Coronary artery (tissue), 2 donors: ENCODE measurements around the gene OR52B6.

ENCODE experiments used
- DNase-seq: peaks from one replicate; pipeline ENCODE4 v3.0.0-alpha.2; 2017; ENCODE audit warnings: low spot score
- H3K27ac ChIP-seq, 2 donors: fragments of 200-600 bp; sonication (generic); one replicate each; pipeline ENCODE4 v1.5.1; 2016 to 2019
- H3K4me3 ChIP-seq: fragments of 200-600 bp; sonication (generic); 2 replicates; pipeline ENCODE4 v1.5.1; 2016; ENCODE audit warnings: mild to moderate bottlenecking, moderate library complexity
- TF ChIP-seq, protein P1 (sequence below): fragments of 200-600 bp; sonication (generic); IDR thresholded peaks from one replicate; pipeline ENCODE4 v1.5.1; 2019; ENCODE audit warnings: antibody characterized with exemption

OR52B6 gene

DNA sequence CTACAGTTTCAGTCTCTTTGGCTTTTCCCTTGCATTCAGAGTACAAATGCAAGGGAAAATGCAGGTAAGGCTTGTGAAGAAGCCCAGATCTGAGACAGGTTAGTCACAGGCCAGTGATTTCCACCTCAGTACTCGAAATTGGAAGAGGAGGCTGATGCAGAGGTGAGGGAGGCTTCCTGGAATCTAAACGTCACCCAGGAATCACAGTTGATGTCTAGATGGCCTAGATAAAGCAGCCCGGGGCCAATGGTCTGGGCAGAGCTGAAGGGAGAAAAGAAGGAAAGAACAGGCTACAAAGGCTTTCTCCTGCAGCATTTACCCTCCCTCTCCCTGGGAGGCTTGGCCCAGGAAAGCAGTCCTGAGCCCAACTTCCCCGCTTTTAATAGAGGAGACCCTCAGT, 24.2 kb downstream of the OR52B6 start:
- H3K4me3 ChIP-seq, result no peak overlapping the region
- TF ChIP-seq, protein P1, sequence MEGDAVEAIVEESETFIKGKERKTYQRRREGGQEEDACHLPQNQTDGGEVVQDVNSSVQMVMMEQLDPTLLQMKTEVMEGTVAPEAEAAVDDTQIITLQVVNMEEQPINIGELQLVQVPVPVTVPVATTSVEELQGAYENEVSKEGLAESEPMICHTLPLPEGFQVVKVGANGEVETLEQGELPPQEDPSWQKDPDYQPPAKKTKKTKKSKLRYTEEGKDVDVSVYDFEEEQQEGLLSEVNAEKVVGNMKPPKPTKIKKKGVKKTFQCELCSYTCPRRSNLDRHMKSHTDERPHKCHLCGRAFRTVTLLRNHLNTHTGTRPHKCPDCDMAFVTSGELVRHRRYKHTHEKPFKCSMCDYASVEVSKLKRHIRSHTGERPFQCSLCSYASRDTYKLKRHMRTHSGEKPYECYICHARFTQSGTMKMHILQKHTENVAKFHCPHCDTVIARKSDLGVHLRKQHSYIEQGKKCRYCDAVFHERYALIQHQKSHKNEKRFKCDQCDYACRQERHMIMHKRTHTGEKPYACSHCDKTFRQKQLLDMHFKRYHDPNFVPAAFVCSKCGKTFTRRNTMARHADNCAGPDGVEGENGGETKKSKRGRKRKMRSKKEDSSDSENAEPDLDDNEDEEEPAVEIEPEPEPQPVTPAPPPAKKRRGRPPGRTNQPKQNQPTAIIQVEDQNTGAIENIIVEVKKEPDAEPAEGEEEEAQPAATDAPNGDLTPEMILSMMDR, result no peak
- no peak for DNase-seq
- H3K27ac ChIP-seq, result no peak overlapping the region

DNA sequence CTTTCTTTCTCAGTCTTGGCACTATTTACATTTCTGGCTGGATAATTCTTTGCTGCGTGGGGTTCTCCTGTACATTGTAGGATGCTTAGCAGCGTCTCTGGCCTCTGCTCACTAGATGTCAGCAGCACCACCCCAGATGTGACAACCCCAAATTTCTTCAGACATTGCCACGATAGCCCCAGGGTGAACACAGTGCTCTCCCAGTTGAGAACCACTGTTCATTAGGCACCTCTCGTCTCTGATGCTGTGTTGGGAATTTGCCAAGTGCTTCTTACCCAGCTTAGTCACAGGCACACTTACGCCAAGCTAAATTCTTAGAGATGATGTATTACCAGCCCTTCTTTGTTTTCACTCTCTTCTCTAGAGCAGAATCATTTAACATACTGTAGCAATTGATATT, 25.2 kb downstream of the OR52B6 start:
- no peak overlapping the region for H3K27ac ChIP-seq
- H3K4me3 ChIP-seq, result no peak overlapping the region
- TF ChIP-seq, protein P1, result no peak
- DNase-seq, result no peak

DNA sequence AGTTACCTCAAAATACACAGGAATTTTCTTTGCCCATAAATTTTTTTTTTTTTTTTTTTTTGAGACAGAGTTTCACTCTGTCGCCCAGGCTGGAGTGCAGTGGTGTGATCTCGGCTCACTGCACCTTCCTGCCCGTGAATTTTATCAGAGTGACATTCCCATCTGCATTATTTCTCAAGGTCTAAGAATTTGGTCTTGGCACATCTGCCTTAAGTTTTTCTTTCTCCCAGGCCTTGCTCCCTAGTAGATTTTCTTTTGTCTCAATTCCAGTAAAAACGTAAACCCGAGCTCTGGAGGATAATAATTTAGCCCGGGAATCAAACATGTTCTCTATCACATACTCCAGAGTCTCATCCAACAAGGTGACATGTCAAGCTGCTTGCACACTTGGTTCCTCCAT, 28.1 kb downstream of the OR52B6 start:
- Histone ChIP-seq H3K27ac (no peak overlapping the region), H3K4me3 (no peak overlapping the region)
- no peak for DNase-seq
- TF ChIP-seq, protein P1, result no peak

DNA sequence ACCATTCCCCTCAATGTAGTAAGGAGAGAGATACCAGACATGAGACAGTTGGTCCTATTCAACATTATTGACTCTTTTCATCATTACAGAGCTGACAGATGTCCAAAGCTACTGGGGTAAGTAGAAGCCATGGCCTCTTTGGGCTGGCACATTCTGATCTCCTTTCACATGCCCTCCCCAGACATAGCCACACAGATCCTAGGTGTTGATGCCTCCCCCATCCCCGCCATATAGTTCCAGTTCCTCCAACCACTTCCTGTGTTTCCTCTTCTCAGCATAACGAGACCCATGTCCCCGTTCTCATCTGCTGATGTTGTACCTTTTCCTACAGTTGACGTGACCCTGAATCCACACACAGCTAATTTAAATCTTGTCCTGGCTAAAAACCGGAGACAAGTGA, 29.8 kb downstream of the OR52B6 start:
- no peak overlapping the region for H3K4me3 ChIP-seq
- TF ChIP-seq, protein P1, result no peak
- no peak overlapping the region for H3K27ac ChIP-seq
- DNase-seq, result no peak

DNA sequence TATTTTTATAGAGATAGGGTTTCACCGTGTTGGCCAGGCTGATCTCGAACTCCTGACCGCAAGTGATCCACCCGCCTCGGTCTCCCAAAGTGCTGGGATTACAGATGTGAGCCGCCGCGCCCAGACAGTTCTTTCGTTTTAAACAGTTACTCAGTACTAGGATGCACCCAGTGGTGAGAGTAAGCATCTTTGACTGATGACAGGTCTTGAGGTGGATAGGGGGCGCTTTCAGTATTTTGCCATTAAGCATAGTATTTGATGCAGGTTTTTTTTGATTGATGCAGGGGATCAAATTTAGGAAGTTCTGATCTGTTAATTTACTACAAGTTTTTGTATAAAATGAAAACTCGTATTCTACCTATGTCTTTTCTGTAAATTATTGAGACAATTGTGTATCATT, 30.9 kb downstream of the OR52B6 start:
- TF ChIP-seq, protein P1, result no peak
- Histone ChIP-seq H3K27ac (no peak overlapping the region), H3K4me3 (no peak overlapping the region)
- DNase-seq, result no peak

DNA sequence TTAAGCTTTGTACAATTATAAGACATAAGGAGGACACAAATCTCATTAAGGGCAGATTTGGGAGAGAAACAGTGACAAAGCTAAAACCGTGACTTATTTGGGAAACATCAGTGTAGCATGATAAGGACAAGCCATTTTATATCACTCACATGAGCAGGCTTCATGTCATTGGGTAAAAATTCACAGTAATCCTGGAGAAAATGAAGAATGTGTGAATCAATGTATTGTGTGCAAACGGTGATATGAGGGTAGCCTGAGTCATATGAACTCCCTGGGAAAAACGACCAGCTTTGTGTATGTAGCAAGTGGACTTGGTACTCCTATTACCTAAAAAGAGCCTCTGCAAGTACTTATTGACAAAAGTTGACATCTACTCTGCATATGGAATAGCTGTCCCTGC, 38.1 kb downstream of the OR52B6 start:
- H3K4me3 ChIP-seq, result no peak overlapping the region
- no peak overlapping the region for H3K27ac ChIP-seq
- TF ChIP-seq, protein P1, result no peak
- no peak for DNase-seq

DNA sequence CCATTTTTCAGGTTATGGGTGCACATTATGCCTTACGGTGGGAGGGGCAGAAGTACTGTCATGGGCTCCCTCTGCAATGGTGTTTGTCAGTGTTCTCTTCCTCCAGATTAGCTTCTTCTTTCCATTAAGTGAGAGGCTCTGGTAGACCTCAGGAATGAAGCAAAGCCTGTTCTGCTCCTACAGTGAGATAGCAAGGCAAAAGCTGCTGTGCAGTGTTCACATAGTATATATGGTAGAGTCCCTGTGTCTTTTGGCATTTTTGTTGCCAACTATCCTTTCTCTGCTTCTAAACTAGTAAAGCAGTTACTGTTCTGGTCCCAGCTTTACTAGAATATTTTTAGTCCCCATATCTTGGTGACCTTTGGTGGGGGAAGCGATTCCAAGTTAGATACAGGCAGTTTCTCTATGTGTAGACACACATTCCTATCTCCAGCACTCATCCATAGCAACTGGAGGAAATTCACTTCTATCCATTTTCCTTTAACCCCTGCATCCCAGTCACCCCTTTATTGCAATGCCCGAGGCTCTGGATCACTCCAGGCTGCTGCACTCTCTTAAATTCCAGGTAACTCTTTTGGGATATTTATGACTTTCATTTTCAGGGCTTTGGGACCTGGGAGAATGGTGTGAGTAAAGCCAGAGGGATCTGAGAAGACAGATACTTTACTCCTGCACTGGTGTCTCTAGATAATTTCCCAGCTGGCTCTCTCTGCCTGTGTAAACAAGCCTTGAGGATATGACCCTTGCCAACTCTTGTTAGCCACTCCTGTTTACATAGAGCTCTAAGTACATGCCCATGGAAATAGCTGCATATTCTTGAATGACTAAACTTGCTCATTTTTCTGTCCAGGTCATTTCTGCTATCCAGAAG, 40.2 kb downstream of the OR52B6 start:
- TF ChIP-seq, protein P1, result no peak
- Histone ChIP-seq H3K4me3 (peak overlapping the region; percentile 26), H3K27ac (peak overlapping the region in 1 of 2 donors; percentile 67)
- DNase-seq, result no peak
